Measurements from ENCODE around the gene CASP7. TPM values are rescaled to one million over a fixed set of nuclear protein-coding genes. Genes with fewer than 3 reads are reported as not detected.

CASP7 gene
- total RNA-seq = 10 to 100 TPM in 4 of 5 experiments, 1 to 10 TPM in 1; 8.5 to 43.4 (median 13.6) TPM
- 10 to 100 TPM in 1 of 2 donors, 1 to 10 TPM in 1; 9.9 to 14.2 TPM for polyA plus RNA-seq
- total RNA-seq = 10.0 reads per million, percentile 35 among the genes with 10 or more reads in this experiment

- intact Hi-C loops (cut with micrococcal nuclease) = loop anchor here (1.0 to 10.0 kb wide), 16 partner anchors 10 to 1495 kb away; partner anchors contain the start of genes CCDC186 (in 2 of the 2), DCLRE1A (in 2 of the 2), NHLRC2 (in 2 of the 2) and TRUB1 (in 2 of the 2)
These were observed at the start of gene CASP7 for GRCh38 chr10:113679463-113680189. CASP7 (plus strand) TSS chr10:113679912; CDS start chr10:113697494, 17,582 bp downstream.

GRCh38 chr10:113630929-113631533, 48.7 kb upstream of the CASP7 start:
- CTCF ChIA-PET = no interaction called here

More at GRCh38 chr10:113679463-113680189, at the start of gene CASP7:
- H3K27me3 ChIP-seq (ENCODE audit: control insufficient read depth in 2 of 2, insufficient read depth in 2 of 2, low read length in 2 of 2) = no peaks in the 10 kb centered on the region
- ChIA-PET POLR2A (interaction anchor here (1.0 kb wide), 1 partner anchor 10 kb away, joined by 3 read pairs; no protein-coding TSS in a partner anchor), CTCF (interaction anchor here (1.1 kb wide), 1 partner anchor 423 kb away, joined by 3 read pairs; no protein-coding TSS in a partner anchor)
- peak within 1 kb of the TSS; percentile 83 to 96 (median 92) for H3K27ac Mint-ChIP-seq
- peaks cover 0 to 13% (median 0%) of the 10 kb centered on the region in 3 experiments for H3K36me3 ChIP-seq (ENCODE audit: control insufficient read depth in 2 of 3, insufficient read depth in 3 of 3, low read length in 3 of 3)
- DNase-seq (peak; percentile 49 to 81 (median 71)), ATAC-seq (peak; percentile 89)
- H3K9me3 ChIP-seq (ENCODE audit: control insufficient read depth in 2 of 3, low read length in 3 of 3) = no peaks in the 10 kb centered on the region
- peak within 1 kb of the TSS; percentile 90 to 100 (median 94) for H3K4me3 Mint-ChIP-seq
- H3K4me1 Mint-ChIP-seq = peaks cover 36 to 50% (median 42%) of the 10 kb centered on the region in 7 donors
- H3K27ac ChIP-seq (ENCODE audit: low read depth, low read length) = peak within 1 kb of the TSS; percentile 70
- peaks cover 0 to 13% (median 6%) of the 10 kb centered on the region in 11 donors for H3K9me3 Mint-ChIP-seq
- peaks cover 5 to 28% (median 14%) of the 10 kb centered on the region in 5 donors for H3K36me3 Mint-ChIP-seq
- peaks cover 0 to 10% (median 0%) of the 10 kb centered on the region in 5 donors for H3K27me3 Mint-ChIP-seq
- H3K4me3 ChIP-seq (ENCODE audit: low read length) = peak within 1 kb of the TSS; percentile 96
- peaks cover 6 to 11% of the 10 kb centered on the region in 2 donors for H3K4me1 ChIP-seq (ENCODE audit: control insufficient read depth in 2 of 2, insufficient read depth in 2 of 2, low read length in 2 of 2)

GRCh38 chr10:113631684-113632367, 47.9 kb upstream of the CASP7 start:
- DNase-seq (no peak), ATAC-seq (no peak)
- ChIA-PET CTCF (no interaction called here), POLR2A (no interaction called here)
- H3K4me3 ChIP-seq (ENCODE audit: low read length) = no peak overlapping the region
- no peaks in the 10 kb centered on the region for H3K9me3 ChIP-seq (ENCODE audit: control insufficient read depth in 2 of 3, low read length in 3 of 3)
- Mint-ChIP-seq H3K27me3 (peaks cover 7 to 35% (median 20%) of the 10 kb centered on the region in 5 donors), H3K36me3 (peaks cover 0 to 8% (median 0%) of the 10 kb centered on the region in 5 donors), H3K4me3 (no peak overlapping the region), H3K4me1 (peaks cover 0 to 5% (median 0%) of the 10 kb centered on the region in 7 donors), H3K27ac (no peak overlapping the region), H3K9me3 (peaks cover 0 to 5% (median 1%) of the 10 kb centered on the region in 11 donors)
- H3K27ac ChIP-seq (ENCODE audit: low read depth, low read length) = no peak overlapping the region
- no peaks in the 10 kb centered on the region for H3K27me3 ChIP-seq (ENCODE audit: control insufficient read depth in 2 of 2, insufficient read depth in 2 of 2, low read length in 2 of 2)
- intact Hi-C loops (cut with micrococcal nuclease) = no loop called here
- H3K36me3 ChIP-seq (ENCODE audit: control insufficient read depth in 2 of 3, insufficient read depth in 3 of 3, low read length in 3 of 3) = no peaks in the 10 kb centered on the region
- no peaks in the 10 kb centered on the region for H3K4me1 ChIP-seq (ENCODE audit: control insufficient read depth in 2 of 2, insufficient read depth in 2 of 2, low read length in 2 of 2)

More at GRCh38 chr10:113630929-113631533, 48.7 kb upstream of the CASP7 start:
- Histone ChIP-seq H3K36me3 (ENCODE audit: control insufficient read depth in 2 of 3, insufficient read depth in 3 of 3, low read length in 3 of 3) (no peaks in the 10 kb centered on the region), H3K4me3 (ENCODE audit: low read length) (no peak overlapping the region), H3K27ac (ENCODE audit: low read depth, low read length) (no peak overlapping the region), H3K4me1 (ENCODE audit: control insufficient read depth in 2 of 2, insufficient read depth in 2 of 2, low read length in 2 of 2) (no peaks in the 10 kb centered on the region), H3K27me3 (ENCODE audit: control insufficient read depth in 2 of 2, insufficient read depth in 2 of 2, low read length in 2 of 2) (no peaks in the 10 kb centered on the region), H3K9me3 (ENCODE audit: control insufficient read depth in 2 of 3, low read length in 3 of 3) (no peaks in the 10 kb centered on the region)
- DNase-seq (no peak), ATAC-seq (no peak)
- peaks cover 0 to 3% (median 0%) of the 10 kb centered on the region in 7 donors for H3K4me1 Mint-ChIP-seq
- peaks cover 6 to 30% (median 15%) of the 10 kb centered on the region in 5 donors for H3K27me3 Mint-ChIP-seq
- peaks cover 0 to 4% (median 0%) of the 10 kb centered on the region in 5 donors for H3K36me3 Mint-ChIP-seq
- H3K4me3 Mint-ChIP-seq = no peak overlapping the region
- no peak overlapping the region for H3K27ac Mint-ChIP-seq
- peaks cover 0 to 5% (median 1%) of the 10 kb centered on the region in 11 donors for H3K9me3 Mint-ChIP-seq
- intact Hi-C loops (cut with micrococcal nuclease) = no loop called here
- POLR2A ChIA-PET = no interaction called here

- Mint-ChIP-seq H3K9me3 (peaks cover 0 to 5% (median 0%) of the 10 kb centered on the region in 11 donors), H3K4me3 (no peak overlapping the region), H3K36me3 (peaks cover 0 to 8% (median 0%) of the 10 kb centered on the region in 5 donors), H3K27me3 (peaks cover 21 to 46% (median 37%) of the 10 kb centered on the region in 5 donors), H3K4me1 (peaks cover 0 to 5% (median 0%) of the 10 kb centered on the region in 7 donors), H3K27ac (no peak overlapping the region)
- Histone ChIP-seq H3K27ac (ENCODE audit: low read depth, low read length) (no peak overlapping the region), H3K4me3 (ENCODE audit: low read length) (no peak overlapping the region), H3K9me3 (ENCODE audit: control insufficient read depth in 2 of 3, low read length in 3 of 3) (no peaks in the 10 kb centered on the region), H3K4me1 (ENCODE audit: control insufficient read depth in 2 of 2, insufficient read depth in 2 of 2, low read length in 2 of 2) (no peaks in the 10 kb centered on the region), H3K27me3 (ENCODE audit: control insufficient read depth in 2 of 2, insufficient read depth in 2 of 2, low read length in 2 of 2) (no peaks in the 10 kb centered on the region), H3K36me3 (ENCODE audit: control insufficient read depth in 2 of 3, insufficient read depth in 3 of 3, low read length in 3 of 3) (no peaks in the 10 kb centered on the region)
- ChIA-PET POLR2A (no interaction called here), CTCF (no interaction called here)
- intact Hi-C loops (cut with micrococcal nuclease) = no loop called here
- no peak for DNase-seq
- no peak for ATAC-seq
These were observed 39.7 kb upstream of the CASP7 start for GRCh38 chr10:113639966-113640365.

- no peaks in the 10 kb centered on the region for H3K27me3 ChIP-seq (ENCODE audit: control insufficient read depth in 2 of 2, insufficient read depth in 2 of 2, low read length in 2 of 2)
- peaks cover 19 to 46% (median 28%) of the 10 kb centered on the region in 5 donors for H3K27me3 Mint-ChIP-seq
- no peaks in the 10 kb centered on the region for H3K4me1 Mint-ChIP-seq
These were observed 38.0 kb upstream of the CASP7 start for GRCh38 chr10:113641702-113642101.

GRCh38 chr10:113643183-113643582, 36.5 kb upstream of the CASP7 start:
- no peaks in the 10 kb centered on the region for H3K9me3 ChIP-seq (ENCODE audit: control insufficient read depth in 2 of 3, low read length in 3 of 3)
- CTCF ChIA-PET = no interaction called here
- no peak overlapping the region for H3K27ac ChIP-seq (ENCODE audit: low read depth, low read length)
- no peak overlapping the region for H3K4me3 Mint-ChIP-seq
- H3K36me3 Mint-ChIP-seq = no peaks in the 10 kb centered on the region
- no peaks in the 10 kb centered on the region for H3K27me3 ChIP-seq (ENCODE audit: control insufficient read depth in 2 of 2, insufficient read depth in 2 of 2, low read length in 2 of 2)
- H3K27ac Mint-ChIP-seq = no peak overlapping the region
- intact Hi-C loops (cut with micrococcal nuclease) = no loop called here
- H3K4me1 Mint-ChIP-seq = no peaks in the 10 kb centered on the region
- no peaks in the 10 kb centered on the region for H3K36me3 ChIP-seq (ENCODE audit: control insufficient read depth in 2 of 3, insufficient read depth in 3 of 3, low read length in 3 of 3)
- no peak overlapping the region for H3K4me3 ChIP-seq (ENCODE audit: low read length)
- POLR2A ChIA-PET = no interaction called here
- no peak for ATAC-seq
- H3K9me3 Mint-ChIP-seq = no peaks in the 10 kb centered on the region
- no peaks in the 10 kb centered on the region for H3K4me1 ChIP-seq (ENCODE audit: control insufficient read depth in 2 of 2, insufficient read depth in 2 of 2, low read length in 2 of 2)
- no peak for DNase-seq
- peaks cover 18 to 49% (median 31%) of the 10 kb centered on the region in 5 donors for H3K27me3 Mint-ChIP-seq

More at GRCh38 chr10:113641702-113642101, 38.0 kb upstream of the CASP7 start:
- no peak overlapping the region for H3K27ac Mint-ChIP-seq
- DNase-seq (no peak), ATAC-seq (no peak)
- intact Hi-C loops (cut with micrococcal nuclease) = no loop called here
- peaks cover 0 to 3% (median 0%) of the 10 kb centered on the region in 11 donors for H3K9me3 Mint-ChIP-seq
- Histone ChIP-seq H3K9me3 (ENCODE audit: control insufficient read depth in 2 of 3, low read length in 3 of 3) (no peaks in the 10 kb centered on the region), H3K36me3 (ENCODE audit: control insufficient read depth in 2 of 3, insufficient read depth in 3 of 3, low read length in 3 of 3) (no peaks in the 10 kb centered on the region), H3K27ac (ENCODE audit: low read depth, low read length) (no peak overlapping the region), H3K4me3 (ENCODE audit: low read length) (no peak overlapping the region), H3K4me1 (ENCODE audit: control insufficient read depth in 2 of 2, insufficient read depth in 2 of 2, low read length in 2 of 2) (no peaks in the 10 kb centered on the region)
- ChIA-PET POLR2A (no interaction called here), CTCF (no interaction called here)
- no peak overlapping the region for H3K4me3 Mint-ChIP-seq
- no peaks in the 10 kb centered on the region for H3K36me3 Mint-ChIP-seq

Data from naive thymus-derived CD4-positive, alpha-beta T cell (primary cell).